ENCODE data around the gene DUXA. TPM values are rescaled to one million over a fixed set of nuclear protein-coding genes. Genes with fewer than 3 reads are reported as not detected.

The DUXA gene
- total RNA-seq, 6 donors from 2014 or later: not detected

GRCh38 chr19:57192077-57192420 lies 24.8 kb upstream of the DUXA start:
- peak overlapping the region; percentile 75 to 92 (median 86) for H3K27ac ChIP-seq
- WGBS, 2 donors: 5 to 6% methylated on average over 8 to 9 of the region's 9 CpGs
- no peak for DNase-seq
- peaks cover 23 to 40% (median 37%) of the 10 kb centered on the region in 4 donors for H3K36me3 ChIP-seq
- H3K9me3 ChIP-seq: peaks cover 0 to 2% (median under 1%) of the 10 kb centered on the region in 4 donors
- peak in 1 of 2 donors; percentile 3 for ATAC-seq (ENCODE audit: low FRiP score in 2 of 2)
- no peak for TF ChIP-seq POLR2AphosphoS5 (IDR thresholded peaks at IDR 0.05)
- TF ChIP-seq POLR2A (IDR thresholded peaks at IDR 0.05): no peak
- TF ChIP-seq EP300 (IDR thresholded peaks at IDR 0.05): no peak
- TF ChIP-seq, protein P1, sequence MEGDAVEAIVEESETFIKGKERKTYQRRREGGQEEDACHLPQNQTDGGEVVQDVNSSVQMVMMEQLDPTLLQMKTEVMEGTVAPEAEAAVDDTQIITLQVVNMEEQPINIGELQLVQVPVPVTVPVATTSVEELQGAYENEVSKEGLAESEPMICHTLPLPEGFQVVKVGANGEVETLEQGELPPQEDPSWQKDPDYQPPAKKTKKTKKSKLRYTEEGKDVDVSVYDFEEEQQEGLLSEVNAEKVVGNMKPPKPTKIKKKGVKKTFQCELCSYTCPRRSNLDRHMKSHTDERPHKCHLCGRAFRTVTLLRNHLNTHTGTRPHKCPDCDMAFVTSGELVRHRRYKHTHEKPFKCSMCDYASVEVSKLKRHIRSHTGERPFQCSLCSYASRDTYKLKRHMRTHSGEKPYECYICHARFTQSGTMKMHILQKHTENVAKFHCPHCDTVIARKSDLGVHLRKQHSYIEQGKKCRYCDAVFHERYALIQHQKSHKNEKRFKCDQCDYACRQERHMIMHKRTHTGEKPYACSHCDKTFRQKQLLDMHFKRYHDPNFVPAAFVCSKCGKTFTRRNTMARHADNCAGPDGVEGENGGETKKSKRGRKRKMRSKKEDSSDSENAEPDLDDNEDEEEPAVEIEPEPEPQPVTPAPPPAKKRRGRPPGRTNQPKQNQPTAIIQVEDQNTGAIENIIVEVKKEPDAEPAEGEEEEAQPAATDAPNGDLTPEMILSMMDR (IDR thresholded peaks at IDR 0.05): no peak
- no peaks in the 10 kb centered on the region for H3K27me3 ChIP-seq
- H3K4me1 ChIP-seq: peaks cover 17 to 28% (median 21%) of the 10 kb centered on the region in 4 donors
- peak overlapping the region; percentile 81 to 97 (median 83) for H3K4me3 ChIP-seq

DNA sequence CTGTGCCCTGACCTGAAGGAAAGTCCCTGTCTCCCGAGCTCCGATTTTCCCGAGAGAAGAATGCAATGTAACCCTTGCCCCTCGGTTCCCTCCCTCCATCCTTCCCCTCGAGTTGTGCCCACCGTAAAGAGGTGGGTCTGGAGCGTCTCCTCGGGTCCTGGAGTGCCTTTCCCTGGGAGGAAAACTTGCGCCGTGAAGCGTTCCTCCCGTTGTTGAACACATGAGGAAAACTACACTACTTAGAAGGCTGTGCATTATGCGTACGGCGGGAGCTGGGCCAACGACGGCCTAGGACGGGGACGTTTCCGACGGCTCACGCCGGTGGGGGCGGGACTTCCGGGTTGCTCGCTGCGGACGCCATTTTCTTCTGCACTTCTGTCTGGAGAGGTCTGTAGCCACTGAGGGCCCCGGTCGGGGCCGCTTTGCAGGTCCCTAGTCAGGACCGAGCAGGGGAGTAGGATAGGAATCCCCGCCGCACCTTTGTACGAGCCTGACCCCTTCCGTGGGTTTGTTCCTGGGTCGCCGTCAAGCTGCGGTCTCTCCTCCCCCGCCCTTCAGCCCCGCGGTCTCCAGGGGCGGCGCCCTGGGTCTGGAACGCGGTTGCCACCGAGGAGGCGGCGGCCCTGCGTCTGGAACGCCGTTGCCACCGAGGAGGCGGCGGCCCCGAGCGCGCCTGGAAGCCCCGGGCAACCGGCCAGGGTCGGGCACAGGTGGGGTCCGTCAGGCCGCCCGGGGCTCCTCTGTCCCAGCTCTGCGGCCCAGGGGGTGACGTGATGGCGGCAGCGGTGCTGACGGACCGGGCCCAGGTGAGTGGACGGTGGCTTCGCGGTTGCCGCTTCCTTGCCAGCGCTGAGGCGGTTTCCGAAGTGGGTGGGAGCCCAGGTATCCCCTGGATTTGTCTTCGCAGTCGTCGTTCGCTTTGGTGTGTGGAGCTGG lies 24.1 kb upstream of the DUXA start, which contains the start of gene ZNF264:
ZNF264 (plus strand) TSS at position 360 of the 936 bp plus-strand sequence; CDS start at position 774, 414 bp downstream.
- TF ChIP-seq, protein P1 (IDR thresholded peaks at IDR 0.05): peak in 1 of 6 experiments; percentile 11
- TF ChIP-seq EP300 (IDR thresholded peaks at IDR 0.05) (no peak), POLR2AphosphoS5 (IDR thresholded peaks at IDR 0.05) (peak; percentile 48 to 66), POLR2A (IDR thresholded peaks at IDR 0.05) (peak in 2 of 4 donors; percentile 52 to 56)
- Histone ChIP-seq H3K27me3 (no peaks in the 10 kb centered on the region), H3K27ac (peak within 1 kb of the TSS; percentile 75 to 92 (median 86)), H3K9me3 (peaks cover 0 to 6% (median 2%) of the 10 kb centered on the region in 4 donors), H3K36me3 (peaks cover 20 to 33% (median 31%) of the 10 kb centered on the region in 4 donors), H3K4me1 (peaks cover 17 to 28% (median 21%) of the 10 kb centered on the region in 4 donors), H3K4me3 (peak within 1 kb of the TSS; percentile 81 to 97 (median 83))
- peak; percentile 96 to 99 for ATAC-seq (ENCODE audit: low FRiP score in 2 of 2)
- peak; percentile 89 to 97 for DNase-seq
- 0 to 2% methylated on average over 6 to 62 of the region's 81 CpGs for whole genome bisulfite sequencing, 2 donors

GRCh38 chr19:57190301-57190700 lies 23.0 kb upstream of the DUXA start:
- Histone ChIP-seq H3K4me3 (no peak overlapping the region), H3K36me3 (peaks cover 10 to 22% (median 20%) of the 10 kb centered on the region in 4 donors), H3K4me1 (peaks cover 17 to 28% (median 21%) of the 10 kb centered on the region in 4 donors), H3K27me3 (no peaks in the 10 kb centered on the region), H3K9me3 (peaks cover 0 to 6% (median 3%) of the 10 kb centered on the region in 4 donors), H3K27ac (no peak overlapping the region)
- no peak for ATAC-seq (ENCODE audit: low FRiP score in 2 of 2)
- DNase-seq: no peak
- TF ChIP-seq EP300 (IDR thresholded peaks at IDR 0.05) (no peak), POLR2A (IDR thresholded peaks at IDR 0.05) (no peak), POLR2AphosphoS5 (IDR thresholded peaks at IDR 0.05) (no peak)
- TF ChIP-seq, protein P1 (IDR thresholded peaks at IDR 0.05): no peak
- 75 to 77% methylated on average over 3 of the region's 3 CpGs for WGBS, 2 donors

DNA sequence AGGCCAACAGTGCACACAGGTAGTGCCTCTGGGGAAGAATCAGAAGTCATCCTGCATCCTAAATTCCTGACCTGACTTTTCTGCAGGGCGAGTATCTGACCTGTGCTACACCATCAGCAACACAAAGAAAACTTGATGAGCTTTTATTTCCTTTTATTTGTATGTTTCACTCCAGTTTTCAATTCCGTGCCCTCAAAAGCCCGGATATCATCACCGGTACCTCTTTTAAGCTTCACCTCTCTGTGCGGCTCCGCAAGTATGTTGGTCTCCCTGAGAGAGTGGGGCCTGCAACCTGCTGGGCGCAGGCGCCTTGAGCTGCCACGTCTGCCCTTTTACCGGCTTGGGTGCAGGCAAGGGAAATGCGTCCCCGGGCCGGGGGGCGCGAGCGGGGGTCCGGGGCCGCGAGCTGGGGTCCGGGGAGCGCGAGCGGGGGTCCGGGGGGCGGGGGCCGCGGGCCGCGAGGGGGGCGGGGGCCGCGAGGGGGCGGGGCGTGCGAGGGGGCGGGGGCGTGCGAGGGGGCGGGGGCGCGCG lies 4.3 kb upstream of the DUXA start:
- TF ChIP-seq POLR2A (IDR thresholded peaks at IDR 0.05) (no peak), POLR2AphosphoS5 (IDR thresholded peaks at IDR 0.05) (no peak), EP300 (IDR thresholded peaks at IDR 0.05) (no peak)
- TF ChIP-seq, protein P1 (IDR thresholded peaks at IDR 0.05): no peak
- ATAC-seq (ENCODE audit: low FRiP score in 2 of 2) (peak in 1 of 2 donors; percentile 70), DNase-seq (peak in 1 of 2 donors; percentile 84)
- Histone ChIP-seq H3K4me3 (peak overlapping the region; percentile 28 to 45 (median 41)), H3K27me3 (no peaks in the 10 kb centered on the region), H3K9me3 (peaks cover 0 to 4% (median 0%) of the 10 kb centered on the region in 4 donors), H3K4me1 (peaks cover 0 to 10% (median 7%) of the 10 kb centered on the region in 4 donors), H3K36me3 (no peaks in the 10 kb centered on the region), H3K27ac (peak overlapping the region in 3 of 4 donors; percentile 18 to 63 (median 32))
- 7 to 22% methylated on average over 6 to 8 of the region's 42 CpGs for WGBS, 2 donors
